H9 (cell line): ENCODE data around the gene YKT6. TPM values are rescaled to one million over a fixed set of nuclear protein-coding genes. Genes with fewer than 3 reads are reported as not detected.

ENCODE experiments used
- DNase-seq: peaks from one replicate; pipeline ENCODE4 v3.0.0-alpha.2; 2017
- H2AFZ ChIP-seq: one replicate; pipeline ENCODE4 v1.6.1; 2013; ENCODE audit warnings: mild to moderate bottlenecking, low read length, control low read depth, moderate library complexity
- H2AK5ac ChIP-seq: 2 replicates; pipeline ENCODE4 v1.6.1; 2013; ENCODE audit warnings: low read length, control low read depth, mixed read lengths; ENCODE audit not compliant: insufficient read length
- H2BK120ac ChIP-seq: one replicate; pipeline ENCODE4 v1.6.1; 2013; ENCODE audit warnings: low read depth, mild to moderate bottlenecking, low read length, control low read depth, inconsistent platforms; ENCODE audit not compliant: poor library complexity, severe bottlenecking
- H2BK12ac ChIP-seq: 2 replicates; pipeline ENCODE4 v1.6.1; 2013; ENCODE audit warnings: low read length, control low read depth, mixed read lengths, low read depth; ENCODE audit not compliant: insufficient read length
- H2BK15ac ChIP-seq: 2 replicates; pipeline ENCODE4 v1.6.1; 2013; ENCODE audit warnings: low read depth, low read length, control low read depth
- H2BK20ac ChIP-seq: one replicate; pipeline ENCODE4 v1.6.1; 2013; ENCODE audit warnings: low read depth, mild to moderate bottlenecking, low read length, control low read depth, inconsistent platforms; ENCODE audit not compliant: poor library complexity, severe bottlenecking
- H2BK5ac ChIP-seq: 2 replicates; pipeline ENCODE4 v1.6.1; 2013; ENCODE audit warnings: low read length, control low read depth, mixed read lengths; ENCODE audit not compliant: insufficient read length
- H3K14ac ChIP-seq: 2 replicates; pipeline ENCODE4 v1.6.1; 2013; ENCODE audit warnings: low read length, control low read depth; ENCODE audit not compliant: insufficient read depth
- H3K18ac ChIP-seq: 2 replicates; pipeline ENCODE4 v1.6.1; 2013; ENCODE audit warnings: low read depth, mild to moderate bottlenecking, mixed read lengths, low read length, control low read depth; ENCODE audit not compliant: insufficient read length
- H3K23ac ChIP-seq: 2 replicates; pipeline ENCODE4 v1.6.1; 2013; ENCODE audit warnings: low read length, control low read depth, mixed read lengths, low read depth; ENCODE audit not compliant: insufficient read length
- H3K23me2 ChIP-seq: 2 replicates; pipeline ENCODE4 v1.6.1; 2013; ENCODE audit warnings: low read depth, mild to moderate bottlenecking, mixed read lengths, low read length, control low read depth; ENCODE audit not compliant: insufficient read length, poor library complexity, severe bottlenecking
- H3K27ac ChIP-seq: 2 replicates; pipeline ENCODE4 v1.5.1; 2013; ENCODE audit warnings: low read length, control low read depth, mixed read lengths, low read depth; ENCODE audit not compliant: insufficient read length
- H3K27me3 ChIP-seq: 2 replicates; pipeline ENCODE4 v1.6.1; 2013; ENCODE audit warnings: low read length, control low read depth, inconsistent platforms; ENCODE audit not compliant: insufficient read depth
- H3K4ac ChIP-seq: 2 replicates; pipeline ENCODE4 v1.6.1; 2013; ENCODE audit warnings: low read depth, mild to moderate bottlenecking, control low read depth, inconsistent platforms, low read length, moderate library complexity
- H3K4me1 ChIP-seq: 2 replicates; pipeline ENCODE4 v1.6.1; 2013; ENCODE audit warnings: low read length, control low read depth, inconsistent platforms; ENCODE audit not compliant: insufficient read depth
- H3K4me2 ChIP-seq: 2 replicates; pipeline ENCODE4 v1.6.1; 2013; ENCODE audit warnings: low read length, control low read depth, mixed read lengths; ENCODE audit not compliant: insufficient read length, insufficient read depth
- H3K56ac ChIP-seq: 2 replicates; pipeline ENCODE4 v1.6.1; 2013; ENCODE audit warnings: low read depth, mild to moderate bottlenecking, mixed read lengths, low read length, control low read depth; ENCODE audit not compliant: insufficient read length
- H3K79me1 ChIP-seq: 2 replicates; pipeline ENCODE4 v1.6.1; 2013; ENCODE audit warnings: low read depth, mild to moderate bottlenecking, moderate library complexity, low read length, control low read depth, inconsistent platforms; ENCODE audit not compliant: insufficient read depth, poor library complexity, severe bottlenecking
- H3K79me2 ChIP-seq: 2 replicates; pipeline ENCODE4 v1.6.1; 2013; ENCODE audit warnings: low read length, control low read depth, inconsistent platforms; ENCODE audit not compliant: insufficient read depth
- H3K9ac ChIP-seq: 2 replicates; pipeline ENCODE4 v1.6.1; 2013; ENCODE audit warnings: low read length, control low read depth, mixed read lengths; ENCODE audit not compliant: insufficient read length; ENCODE audit errors: extremely low read depth
- H3K9me3 ChIP-seq: one replicate; pipeline ENCODE4 v1.6.1; 2013; ENCODE audit warnings: low read depth, low read length, inconsistent platforms; ENCODE audit not compliant: control insufficient read depth
- H3T11ph ChIP-seq: one replicate; pipeline ENCODE4 v1.6.1; 2013; ENCODE audit warnings: mild to moderate bottlenecking, low read length, control low read depth, inconsistent platforms
- H4K20me1 ChIP-seq: one replicate; pipeline ENCODE4 v1.6.1; 2013; ENCODE audit not compliant: control insufficient read depth, insufficient read length, insufficient read depth
- H4K5ac ChIP-seq: 2 replicates; pipeline ENCODE4 v1.6.1; 2013; ENCODE audit warnings: low read depth, mild to moderate bottlenecking, mixed read lengths, low read length, control low read depth; ENCODE audit not compliant: insufficient read length
- H4K8ac ChIP-seq: replicated peaks from 2 replicates; pipeline ENCODE4 v1.6.1; 2013; ENCODE audit warnings: low read length, control low read depth, mixed read lengths, low read depth; ENCODE audit not compliant: insufficient read length
- H4K91ac ChIP-seq: 2 replicates; pipeline ENCODE4 v1.6.1; 2013; ENCODE audit warnings: low read depth, mild to moderate bottlenecking, moderate library complexity, mixed read lengths, low read length, control low read depth; ENCODE audit not compliant: insufficient read length
- H3K27ac Mint-ChIP-seq, 3 experiments: 2 replicates in 2 of 3; 3 replicates in 1 of 3; pipeline ENCODE4 v1.8.0; 2020 to 2021; ENCODE audit warnings: mixed read lengths in 3 of 3, mild to moderate bottlenecking in 1 of 3, moderate library complexity in 1 of 3
- H3K27me3 Mint-ChIP-seq: 2 replicates; pipeline ENCODE4 v1.8.0; 2021; ENCODE audit warnings: low read depth, mild to moderate bottlenecking, moderate library complexity, mixed read lengths
- H3K36me3 Mint-ChIP-seq, 3 experiments: 2 replicates in 2 of 3; 3 replicates in 1 of 3; pipeline ENCODE4 v1.8.0; 2020 to 2021; ENCODE audit warnings: low read depth in 3 of 3, mixed read lengths in 3 of 3; ENCODE audit not compliant: insufficient read depth in 1 of 3
- H3K4me1 Mint-ChIP-seq, 2 experiments: 2 replicates each; pipeline ENCODE4 v1.8.0; 2020; ENCODE audit warnings: mixed read lengths in 2 of 2
- H3K4me3 Mint-ChIP-seq, 2 experiments: 2 replicates in 1 of 2; 3 replicates in 1 of 2; pipeline ENCODE4 v1.8.0; 2020 to 2021; ENCODE audit warnings: mild to moderate bottlenecking in 2 of 2, mixed read lengths in 2 of 2, moderate library complexity in 1 of 2
- H3K9me3 Mint-ChIP-seq, 2 experiments: 2 replicates in 1 of 2; 3 replicates in 1 of 2; pipeline ENCODE4 v1.8.0; 2020; ENCODE audit warnings: mild to moderate bottlenecking in 2 of 2, mixed read lengths in 2 of 2, moderate library complexity in 1 of 2
- CTCF ChIP-seq: fragments of 200-600 bp; sonication (generic); conservative IDR thresholded peaks from 3 replicates; pipeline ENCODE4 v1.8.0; 2021; ENCODE audit warnings: antibody characterized with exemption, mild to moderate bottlenecking
- WGBS: extraction: QIAGEN DNeasy Blood & Tissue Kit; methylation state at CpG from one replicate; pipeline ENCODE4 v1.1.7; 2013; ENCODE audit warnings: missing lambda C conversion rate, low lambda C conversion rate, mixed read lengths; ENCODE audit not compliant: insufficient read length; ENCODE audit errors: extremely low coverage; 5-methylcytosine and 5-hydroxymethylcytosine counted together
- total RNA-seq: library from RNA; stranded (reverse); gene quantifications from 2 replicates; pipeline ENCODE4 v1.2.1, GENCODE V29; 2021

The YKT6 gene
- total RNA-seq, 1 experiment from 2014 or later = 104 TPM

GRCh38 chr7:44210107-44210506, 9.3 kb downstream of the YKT6 start:
- TF ChIP-seq CTCF = no peak
- H3K18ac ChIP-seq = no peak overlapping the region
- H4K8ac ChIP-seq = no peak overlapping the region
- Mint-ChIP-seq H3K27me3 (no peaks in the 10 kb centered on the region), H3K4me1 (peaks cover 8 to 19% of the 10 kb centered on the region in 2 experiments), H3K27ac (no peak overlapping the region), H3K9me3 (no peaks in the 10 kb centered on the region), H3K4me3 (no peak overlapping the region), H3K36me3 (peaks cover 34 to 68% (median 65%) of the 10 kb centered on the region in 3 experiments)
- no peak overlapping the region for H4K91ac ChIP-seq
- H3K14ac ChIP-seq = no peak overlapping the region
- no peak overlapping the region for H3K27ac ChIP-seq
- H3K4me1 ChIP-seq = no peaks in the 10 kb centered on the region
- H3K4me2 ChIP-seq = no peak overlapping the region
- no peak overlapping the region for H3K56ac ChIP-seq
- no CpG with 5 or more reads among the region's 5 CpGs for WGBS
- no peak overlapping the region for H2BK15ac ChIP-seq
- no peaks in the 10 kb centered on the region for H3K23me2 ChIP-seq
- H2AK5ac ChIP-seq = no peak overlapping the region
- H3K27me3 ChIP-seq = no peaks in the 10 kb centered on the region
- no peaks in the 10 kb centered on the region for H3K79me2 ChIP-seq
- no peak overlapping the region for H2BK12ac ChIP-seq
- no peak overlapping the region for H2BK120ac ChIP-seq
- no peaks in the 10 kb centered on the region for H4K20me1 ChIP-seq
- H3K23ac ChIP-seq = no peak overlapping the region
- H3K9ac ChIP-seq = no peak overlapping the region
- H3K9me3 ChIP-seq = no peaks in the 10 kb centered on the region
- no peak overlapping the region for H2BK5ac ChIP-seq
- H4K5ac ChIP-seq = no peak overlapping the region
- H2BK20ac ChIP-seq = no peak overlapping the region
- H3K4ac ChIP-seq = no peak overlapping the region
- H2AFZ ChIP-seq = no peak overlapping the region
- H3K79me1 ChIP-seq = no peaks in the 10 kb centered on the region
- DNase-seq = no peak
- no peak overlapping the region for H3T11ph ChIP-seq
